ENCODE measurements around the gene RRBP1.

The RRBP1 gene

GRCh38 chr20:17631576-17632319, 50.3 kb downstream of the RRBP1 start:
- TF ChIP-seq, protein P1, sequence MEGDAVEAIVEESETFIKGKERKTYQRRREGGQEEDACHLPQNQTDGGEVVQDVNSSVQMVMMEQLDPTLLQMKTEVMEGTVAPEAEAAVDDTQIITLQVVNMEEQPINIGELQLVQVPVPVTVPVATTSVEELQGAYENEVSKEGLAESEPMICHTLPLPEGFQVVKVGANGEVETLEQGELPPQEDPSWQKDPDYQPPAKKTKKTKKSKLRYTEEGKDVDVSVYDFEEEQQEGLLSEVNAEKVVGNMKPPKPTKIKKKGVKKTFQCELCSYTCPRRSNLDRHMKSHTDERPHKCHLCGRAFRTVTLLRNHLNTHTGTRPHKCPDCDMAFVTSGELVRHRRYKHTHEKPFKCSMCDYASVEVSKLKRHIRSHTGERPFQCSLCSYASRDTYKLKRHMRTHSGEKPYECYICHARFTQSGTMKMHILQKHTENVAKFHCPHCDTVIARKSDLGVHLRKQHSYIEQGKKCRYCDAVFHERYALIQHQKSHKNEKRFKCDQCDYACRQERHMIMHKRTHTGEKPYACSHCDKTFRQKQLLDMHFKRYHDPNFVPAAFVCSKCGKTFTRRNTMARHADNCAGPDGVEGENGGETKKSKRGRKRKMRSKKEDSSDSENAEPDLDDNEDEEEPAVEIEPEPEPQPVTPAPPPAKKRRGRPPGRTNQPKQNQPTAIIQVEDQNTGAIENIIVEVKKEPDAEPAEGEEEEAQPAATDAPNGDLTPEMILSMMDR (IDR thresholded peaks at IDR 0.05) = no peak

GRCh38 chr20:17630806-17631195, 51.2 kb downstream of the RRBP1 start:
- TF ChIP-seq, protein P1 (IDR thresholded peaks at IDR 0.05) = no peak

GRCh38 chr20:17630151-17630805, 51.8 kb downstream of the RRBP1 start:
- TF ChIP-seq, protein P1 (IDR thresholded peaks at IDR 0.05) = no peak

DNA sequence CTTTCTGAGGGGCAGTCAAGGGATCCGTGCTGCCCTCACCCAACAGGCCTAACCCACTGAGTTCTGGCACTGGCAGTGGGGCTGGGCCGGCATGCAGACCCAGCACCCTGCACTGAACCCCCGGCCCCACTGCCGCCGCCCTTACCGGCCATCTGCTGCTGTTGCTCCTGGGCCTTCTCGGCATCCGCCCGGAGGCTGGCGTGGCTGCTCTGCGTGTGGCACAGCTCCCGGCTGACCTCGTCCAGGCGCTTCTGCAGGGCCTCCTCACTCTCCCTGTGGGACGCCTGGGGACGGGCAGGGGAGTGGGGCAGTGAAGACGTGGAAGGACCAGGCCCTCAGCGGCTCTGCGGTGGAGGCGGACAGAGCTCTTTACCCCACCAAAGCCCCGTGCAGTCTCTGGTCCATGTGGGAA, 52.4 kb downstream of the RRBP1 start:
- TF ChIP-seq, protein P1 (IDR thresholded peaks at IDR 0.05) = no peak

- TF ChIP-seq, protein P1 (IDR thresholded peaks at IDR 0.05) = no peak
Measured at GRCh38 chr20:17629025-17629424, 53.0 kb downstream of the RRBP1 start.

GRCh38 chr20:17628101-17628841, 53.8 kb downstream of the RRBP1 start:
- TF ChIP-seq, protein P1 (IDR thresholded peaks at IDR 0.05) = no peak

DNA sequence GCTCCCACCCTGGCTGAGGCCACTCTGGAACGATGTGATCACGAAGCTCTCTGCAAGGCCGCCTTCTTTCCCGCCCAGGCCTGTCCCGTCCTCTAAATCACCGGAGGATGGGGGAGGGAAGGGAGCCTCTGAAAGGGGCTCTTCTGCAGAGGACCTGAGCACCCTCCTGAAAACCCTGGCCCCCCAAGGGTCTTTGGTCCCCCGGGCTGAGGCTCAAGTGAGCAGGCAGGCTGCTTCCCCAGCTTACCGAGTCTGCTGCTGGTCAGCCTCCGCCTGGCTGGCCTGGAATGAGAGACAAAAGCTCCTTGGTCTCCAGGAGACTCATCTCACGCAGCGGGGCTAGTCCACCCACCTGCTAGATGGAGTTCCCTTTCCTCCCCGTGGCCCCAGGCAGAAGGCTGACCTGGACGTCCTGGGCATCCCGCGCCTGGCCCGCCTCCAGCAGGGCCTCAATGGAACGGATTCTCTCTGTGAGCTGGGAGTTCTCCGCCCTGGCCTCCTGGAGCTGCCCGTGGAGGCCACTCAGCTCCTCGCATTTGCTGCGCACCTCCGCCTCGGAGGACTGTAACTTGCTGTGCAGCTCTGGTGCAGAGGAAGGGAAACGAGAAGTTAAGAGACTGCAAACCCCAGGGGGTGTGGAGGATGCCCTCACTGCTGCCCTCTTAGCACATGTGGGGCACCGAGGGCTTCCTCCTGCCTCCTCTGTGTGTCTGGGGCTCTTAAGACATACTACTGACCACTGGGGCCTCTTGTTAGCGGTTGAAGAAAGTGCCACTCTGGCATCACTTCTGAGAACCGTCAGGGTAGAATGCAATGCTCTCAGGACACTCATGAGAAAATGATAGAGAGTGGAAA, 54.7 kb downstream of the RRBP1 start:
- TF ChIP-seq, protein P1 (IDR thresholded peaks at IDR 0.05) = no peak
